Adrenal gland (tissue), 5 donors: ENCODE data around the gene SLC45A2.

Experiments
- POLR2A ChIP-seq, 2 donors: fragments of 450-650 bp; IDR thresholded peaks; one replicate each; pipeline ENCODE4 v1.6.1; 2017; ENCODE audit warnings: antibody characterized with exemption in 2 of 2, mild to moderate bottlenecking in 2 of 2, moderate library complexity in 1 of 2
- TF ChIP-seq, protein P1 (sequence below), 6 experiments: fragments of 450-650 bp in 4 of 6; fragments of 200-600 bp in 2 of 6; sonication (generic) in 1 of 6; IDR thresholded peaks; 1 replicate in 5 of 6; 2 replicates in 1 of 6; pipeline versions ENCODE4 v1.5.1 to v1.8.0; 2016 to 2021; ENCODE audit warnings: antibody characterized with exemption in 6 of 6, mild to moderate bottlenecking in 2 of 6, moderate library complexity in 1 of 6
- donor health status: DM: no; HTN: no; CAD: no.

DNA sequence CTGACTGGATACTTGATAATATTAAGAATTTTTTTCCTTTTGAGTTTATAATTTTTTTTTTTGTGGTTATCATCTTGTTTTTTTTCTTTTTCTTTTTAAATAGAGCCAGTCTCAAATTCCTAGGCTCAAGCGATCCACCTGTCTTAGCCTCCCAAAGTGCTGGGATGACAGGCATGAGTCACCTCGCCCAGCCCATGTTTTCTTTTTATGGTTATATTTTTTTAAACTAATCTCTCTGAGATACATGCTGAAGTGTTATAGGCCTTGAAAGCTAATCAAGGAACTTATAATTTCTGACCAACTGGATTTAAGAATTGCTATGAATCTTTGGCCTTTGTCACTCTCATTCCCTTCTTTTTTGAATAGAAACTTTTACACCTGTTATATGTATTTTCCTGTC, 30.1 kb upstream of the SLC45A2 start:
- no peak for TF ChIP-seq POLR2A (IDR thresholded peaks at IDR 0.05)
- TF ChIP-seq, protein P1, sequence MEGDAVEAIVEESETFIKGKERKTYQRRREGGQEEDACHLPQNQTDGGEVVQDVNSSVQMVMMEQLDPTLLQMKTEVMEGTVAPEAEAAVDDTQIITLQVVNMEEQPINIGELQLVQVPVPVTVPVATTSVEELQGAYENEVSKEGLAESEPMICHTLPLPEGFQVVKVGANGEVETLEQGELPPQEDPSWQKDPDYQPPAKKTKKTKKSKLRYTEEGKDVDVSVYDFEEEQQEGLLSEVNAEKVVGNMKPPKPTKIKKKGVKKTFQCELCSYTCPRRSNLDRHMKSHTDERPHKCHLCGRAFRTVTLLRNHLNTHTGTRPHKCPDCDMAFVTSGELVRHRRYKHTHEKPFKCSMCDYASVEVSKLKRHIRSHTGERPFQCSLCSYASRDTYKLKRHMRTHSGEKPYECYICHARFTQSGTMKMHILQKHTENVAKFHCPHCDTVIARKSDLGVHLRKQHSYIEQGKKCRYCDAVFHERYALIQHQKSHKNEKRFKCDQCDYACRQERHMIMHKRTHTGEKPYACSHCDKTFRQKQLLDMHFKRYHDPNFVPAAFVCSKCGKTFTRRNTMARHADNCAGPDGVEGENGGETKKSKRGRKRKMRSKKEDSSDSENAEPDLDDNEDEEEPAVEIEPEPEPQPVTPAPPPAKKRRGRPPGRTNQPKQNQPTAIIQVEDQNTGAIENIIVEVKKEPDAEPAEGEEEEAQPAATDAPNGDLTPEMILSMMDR (IDR thresholded peaks at IDR 0.05), result no peak
